Measurements from ENCODE around the gene VTCN1.
"Not testable (repeated sequence)": the region's sequence is repeated elsewhere in the genome, so short reads cannot be mapped to it uniquely, and the experiment has no call there.

Gene VTCN1, protein sequence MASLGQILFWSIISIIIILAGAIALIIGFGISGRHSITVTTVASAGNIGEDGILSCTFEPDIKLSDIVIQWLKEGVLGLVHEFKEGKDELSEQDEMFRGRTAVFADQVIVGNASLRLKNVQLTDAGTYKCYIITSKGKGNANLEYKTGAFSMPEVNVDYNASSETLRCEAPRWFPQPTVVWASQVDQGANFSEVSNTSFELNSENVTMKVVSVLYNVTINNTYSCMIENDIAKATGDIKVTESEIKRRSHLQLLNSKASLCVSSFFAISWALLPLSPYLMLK

DNA sequence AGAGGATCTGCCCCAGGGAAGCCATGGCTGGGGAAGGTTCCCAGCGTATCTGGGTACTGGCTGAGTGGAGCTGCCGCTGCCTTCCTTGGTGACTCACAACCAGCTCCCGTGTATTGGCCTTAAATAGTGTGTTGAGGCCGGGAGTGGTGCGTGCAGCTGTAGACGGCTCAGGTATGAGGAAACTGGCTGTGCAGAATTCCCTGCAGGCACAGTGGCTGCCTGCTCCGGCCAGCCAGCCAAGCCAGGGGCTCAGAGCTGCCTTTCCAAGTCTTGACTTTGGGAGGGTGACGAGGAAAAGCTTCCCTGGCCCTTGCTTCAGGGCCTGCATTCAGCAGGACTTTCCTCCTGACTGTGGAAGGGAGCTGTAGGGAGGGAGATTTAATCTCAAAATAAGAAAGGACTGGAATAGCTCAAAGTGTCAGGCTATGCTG lies at the start of gene VTCN1:
VTCN1 (minus strand) TSS at position 97 of the 431 bp plus-strand sequence; CDS start at position 25, 72 bp downstream.
- DNase-seq (ENCODE audit: low read depth) = peak; percentile 2

- no peak for DNase-seq (ENCODE audit: low read depth)
Observed at GRCh38 chr1:117258791-117259190, 48.1 kb upstream of the VTCN1 start.

- not testable (repeated sequence) for DNase-seq (ENCODE audit: low read depth)
Observed at GRCh38 chr1:117258075-117258474, 47.3 kb upstream of the VTCN1 start.

DNA sequence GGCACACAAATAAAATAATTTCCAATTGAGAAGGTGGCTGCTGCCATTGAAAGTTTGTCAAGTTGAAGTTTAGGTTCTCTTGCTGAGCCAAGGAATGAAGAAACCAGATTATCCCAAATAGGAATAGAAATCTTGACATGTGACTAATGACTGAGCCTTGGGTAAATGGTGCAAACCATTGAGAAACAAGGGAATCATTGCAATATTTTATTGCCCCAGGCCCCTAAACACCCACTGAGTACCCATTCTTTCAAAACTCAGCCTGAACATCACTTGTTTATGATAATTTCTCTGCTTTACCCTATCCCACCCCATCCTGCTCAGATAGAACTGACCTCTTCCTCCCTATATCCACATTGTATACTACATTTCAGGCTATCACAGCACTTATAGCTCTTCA lies 46.6 kb upstream of the VTCN1 start:
- no peak for DNase-seq (ENCODE audit: low read depth)

DNA sequence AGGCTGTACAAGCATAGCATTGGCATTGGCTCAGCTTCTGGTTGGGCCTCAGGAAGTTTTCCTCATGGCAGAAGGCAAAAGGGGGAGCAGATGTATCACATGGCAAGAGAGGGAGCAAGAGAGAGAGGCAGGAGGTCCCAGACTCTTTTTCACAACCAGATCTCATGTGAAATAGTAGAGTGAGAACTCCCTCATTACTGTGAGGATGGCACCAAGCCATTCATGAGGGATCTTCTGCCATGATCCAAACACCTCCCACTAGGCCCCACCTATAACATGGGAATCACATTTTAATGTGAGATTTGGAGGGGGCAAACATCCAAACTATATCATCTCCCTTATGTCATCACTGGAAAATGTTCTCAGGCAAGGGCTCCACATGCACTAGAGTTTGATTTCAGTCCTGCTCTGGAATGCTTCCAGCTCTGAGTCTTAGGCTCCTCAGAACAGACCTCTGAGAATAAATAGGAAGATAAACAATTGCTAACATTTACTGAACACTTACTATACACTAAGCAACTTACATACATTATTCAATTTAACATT lies 39.4 kb upstream of the VTCN1 start:
- DNase-seq (ENCODE audit: low read depth) = no peak

DNA sequence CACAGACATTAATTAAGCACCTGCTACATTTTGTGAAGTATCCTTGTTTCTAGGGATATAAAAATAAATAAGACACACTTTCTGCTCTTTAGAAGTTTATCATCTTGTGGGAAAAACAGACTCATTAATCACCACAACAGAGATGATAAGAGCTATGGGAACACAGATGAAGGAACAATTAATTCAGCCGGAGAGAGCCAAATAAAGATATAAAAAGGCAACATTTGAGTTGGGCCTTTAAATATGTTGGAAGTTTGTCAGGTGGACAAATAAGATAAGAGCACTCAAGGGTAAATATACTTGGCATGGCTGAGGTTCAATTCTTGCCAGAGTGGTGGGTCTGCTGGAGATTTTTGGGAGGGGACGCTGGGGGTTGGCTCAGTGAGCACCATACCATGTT lies 34.2 kb upstream of the VTCN1 start:
- no peak for DNase-seq (ENCODE audit: low read depth)

DNA sequence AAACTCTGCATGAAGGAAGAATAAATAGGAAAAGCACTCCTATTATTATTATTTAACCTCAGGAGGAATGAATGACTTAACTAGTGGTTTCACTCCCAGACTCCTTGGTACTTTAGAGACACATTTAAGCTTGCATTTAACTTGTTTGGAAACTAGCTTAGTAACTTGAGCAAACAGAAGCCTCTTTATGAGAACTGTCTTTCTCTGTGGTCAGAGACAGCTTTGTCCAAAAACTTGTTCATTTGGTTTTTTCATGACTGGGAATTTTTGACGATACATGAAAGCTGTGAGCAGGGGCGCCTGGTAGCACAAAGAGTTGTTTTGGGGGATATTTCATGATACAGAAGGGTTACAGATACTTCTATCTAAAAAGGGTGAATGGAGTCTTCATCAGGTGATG lies 33.6 kb upstream of the VTCN1 start:
- DNase-seq (ENCODE audit: low read depth) = no peak

GRCh38 chr1:117241512-117241911 lies 30.8 kb upstream of the VTCN1 start:
- DNase-seq (ENCODE audit: low read depth) = no peak

DNA sequence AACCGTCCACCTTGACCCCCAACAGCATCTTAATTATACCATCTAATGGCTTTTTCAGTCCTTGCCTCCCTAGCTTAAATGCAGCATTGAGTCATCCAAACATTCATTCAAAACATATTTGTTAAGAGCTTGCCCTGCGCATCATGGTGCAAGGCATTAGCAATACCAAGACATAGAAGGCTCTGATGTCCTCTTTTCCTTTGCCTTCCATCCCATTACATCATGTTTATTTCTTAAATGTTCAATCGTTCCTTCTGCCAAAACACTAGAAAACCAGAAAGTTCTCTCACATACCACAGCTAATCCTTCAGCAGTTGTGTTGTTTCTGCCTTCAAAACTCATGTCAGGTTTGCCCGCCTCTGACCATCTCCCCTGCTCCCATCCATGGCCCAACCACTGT lies 29.8 kb upstream of the VTCN1 start:
- peak; percentile 3 for DNase-seq (ENCODE audit: low read depth)

DNA sequence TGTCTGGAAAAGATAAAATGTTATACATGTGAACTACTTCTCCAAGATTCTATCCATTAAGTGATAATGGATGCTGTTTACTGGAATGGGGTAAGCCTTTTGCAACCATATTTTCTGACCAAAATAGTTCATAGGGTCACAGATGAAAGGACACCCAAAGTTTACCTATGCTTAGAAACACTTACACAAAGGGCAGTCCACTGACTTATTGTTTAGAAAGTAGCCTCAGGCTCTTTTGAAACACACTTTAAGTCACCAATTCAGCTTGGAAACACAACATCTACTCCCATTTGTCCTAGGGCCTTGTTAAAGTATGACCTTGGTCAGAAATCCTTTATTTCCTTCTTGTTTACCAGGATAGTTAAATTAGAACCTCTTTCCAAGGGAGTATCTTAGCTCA lies 28.7 kb upstream of the VTCN1 start:
- DNase-seq (ENCODE audit: low read depth) = no peak

DNA sequence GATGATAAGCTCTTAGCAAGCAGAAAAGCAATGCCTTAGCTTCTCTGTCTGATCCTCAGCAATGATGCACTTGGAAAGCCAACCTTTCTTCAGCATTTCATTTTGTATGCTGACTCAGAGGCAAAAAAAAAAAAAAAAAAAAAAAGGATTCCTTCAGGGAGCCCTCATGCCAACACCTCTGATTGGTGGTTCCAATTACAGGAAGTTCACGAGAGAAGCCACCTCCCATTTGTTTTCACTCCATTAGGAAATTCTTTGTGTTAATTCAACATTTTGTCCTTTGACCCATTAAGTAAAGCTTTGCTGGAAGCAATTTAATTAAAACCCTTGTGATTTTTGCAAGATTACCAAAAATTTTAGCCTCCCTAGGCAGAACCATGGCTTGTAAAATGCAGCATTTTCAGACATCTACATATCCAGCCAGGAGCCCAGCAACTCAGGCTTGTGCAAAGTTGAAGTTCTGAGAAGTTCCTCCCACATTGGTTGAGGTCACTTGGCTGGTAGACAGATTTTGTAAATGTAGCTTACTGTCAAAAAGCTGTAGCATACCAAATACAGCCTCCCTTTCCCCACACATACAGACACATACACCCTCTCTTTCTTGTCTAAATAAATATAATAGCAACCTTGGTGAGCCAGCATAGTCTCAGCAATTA lies 27.1 kb upstream of the VTCN1 start:
- DNase-seq (ENCODE audit: low read depth) = peak; percentile 17

GRCh38 chr1:117235863-117236465 lies 25.2 kb upstream of the VTCN1 start:
- no peak for DNase-seq (ENCODE audit: low read depth)

DNA sequence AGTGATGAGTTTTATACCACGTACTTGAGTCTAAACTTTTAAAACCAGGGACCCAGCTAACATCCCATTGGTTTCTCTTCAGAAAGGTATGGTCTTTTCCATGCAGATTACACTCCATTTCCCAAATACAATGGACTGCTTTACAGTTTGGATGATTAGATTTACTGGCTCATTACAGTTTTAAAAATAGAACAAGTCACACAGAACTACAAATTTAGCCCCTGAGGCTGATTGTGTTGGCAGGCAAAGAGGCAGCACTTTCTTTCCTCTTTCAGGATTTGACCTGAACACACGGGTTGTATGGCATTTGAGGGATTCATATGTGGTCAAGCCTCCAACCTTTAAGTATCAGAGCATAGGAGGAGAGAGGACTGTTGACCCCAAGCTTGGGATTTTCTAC lies 21.8 kb upstream of the VTCN1 start:
- no peak for DNase-seq (ENCODE audit: low read depth)

- DNase-seq (ENCODE audit: low read depth) = no peak
Observed at GRCh38 chr1:117231748-117232373, 21.1 kb upstream of the VTCN1 start.

DNA sequence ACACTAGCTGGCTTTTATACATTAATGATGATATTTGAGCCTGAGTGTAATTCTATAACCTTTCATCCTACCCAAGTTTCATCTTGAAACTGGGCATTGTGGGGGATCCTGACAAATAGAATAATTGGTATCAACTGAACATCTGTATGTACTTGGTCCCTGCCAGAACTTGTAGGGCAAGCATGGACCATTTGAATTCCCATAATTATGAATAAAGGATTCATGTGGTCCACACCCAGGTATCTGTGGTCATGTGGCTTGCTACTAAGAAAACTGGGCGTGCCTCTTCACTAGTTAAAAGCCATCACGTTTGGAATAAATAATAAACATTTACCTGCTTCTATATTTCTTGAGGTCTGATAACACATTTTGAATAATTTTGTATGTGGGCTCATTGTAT lies 20.6 kb upstream of the VTCN1 start:
- DNase-seq (ENCODE audit: low read depth) = no peak

DNA sequence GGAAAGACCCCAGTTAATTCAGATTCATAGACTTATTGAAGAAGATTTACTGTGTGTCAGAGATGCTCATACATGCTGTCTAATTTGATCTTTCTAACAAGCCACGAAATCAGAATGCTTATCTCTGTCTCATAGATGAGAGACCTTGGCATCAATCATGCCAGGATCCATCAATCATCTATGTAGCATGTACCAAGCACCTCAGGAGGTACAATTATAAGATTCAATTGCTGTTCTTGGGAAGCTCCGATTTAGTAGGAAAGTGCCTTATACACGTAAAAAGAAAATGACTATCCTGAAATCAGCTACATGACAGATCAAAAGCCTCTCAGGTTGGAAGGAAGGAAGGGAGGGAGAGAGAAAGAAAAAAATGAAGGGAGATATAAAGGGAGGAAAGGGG lies 18.5 kb upstream of the VTCN1 start:
- no peak for DNase-seq (ENCODE audit: low read depth)

DNA sequence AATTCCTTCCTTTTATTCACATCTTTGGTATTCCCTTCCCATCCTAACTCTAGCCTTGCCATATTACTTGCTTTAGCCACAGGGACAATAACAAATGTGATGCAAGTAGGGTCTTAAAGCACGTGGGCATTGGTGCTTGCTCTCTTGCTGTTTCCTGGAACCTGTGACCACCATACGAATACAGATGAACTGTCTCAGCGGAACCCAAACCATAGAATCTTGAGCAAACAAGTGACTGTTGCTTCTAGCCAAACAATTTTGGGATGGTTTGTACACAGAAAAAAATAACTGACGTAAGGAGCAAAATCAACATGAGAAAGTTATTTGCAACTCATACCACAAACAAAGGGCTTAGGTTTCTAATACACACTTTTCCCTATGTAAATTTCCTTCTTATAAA lies 15.2 kb upstream of the VTCN1 start:
- no peak for DNase-seq (ENCODE audit: low read depth)

GRCh38 chr1:117216718-117217117 lies 6.0 kb upstream of the VTCN1 start:
- no peak for DNase-seq (ENCODE audit: low read depth)

- DNase-seq (ENCODE audit: low read depth) = no peak
Observed at GRCh38 chr1:117215733-117216462, 5.2 kb upstream of the VTCN1 start.

GRCh38 chr1:117215019-117215418 lies 4.3 kb upstream of the VTCN1 start:
- DNase-seq (ENCODE audit: low read depth) = no peak

- no peak for DNase-seq (ENCODE audit: low read depth)
Observed at GRCh38 chr1:117213046-117213445, 2.3 kb upstream of the VTCN1 start.

DNA sequence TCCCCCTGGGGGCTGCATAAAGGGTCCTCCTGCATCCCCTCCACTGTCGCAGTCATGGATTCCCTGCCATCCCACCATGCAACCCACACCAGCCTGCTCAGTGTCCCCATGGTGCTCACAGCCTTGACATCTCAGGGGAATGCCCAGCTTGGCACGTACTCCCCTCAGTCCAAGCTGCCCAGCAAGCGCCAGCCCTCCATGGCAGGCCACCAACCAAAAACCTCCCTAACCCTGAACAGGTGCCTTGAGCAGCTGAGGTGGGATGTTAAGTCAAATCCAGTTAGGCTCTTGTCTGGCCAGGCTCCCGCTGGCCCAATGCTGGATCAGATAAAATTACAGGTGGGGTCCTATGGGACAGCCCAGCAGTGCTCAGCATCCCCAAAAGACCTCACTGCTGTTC lies 341 bp downstream of the VTCN1 start:
- DNase-seq (ENCODE audit: low read depth) = no peak

All from ELR (cell line).